Parathyroid adenoma (tissue), 2 donors: ENCODE measurements around the gene PRSS16.

Source experiments
- H2AFZ ChIP-seq: fragments of 300-600 bp; sonication (generic); one replicate; pipeline ENCODE4 v1.7.0; 2017; ENCODE audit warnings: antibody characterized with exemption, mild to moderate bottlenecking
- H3K27ac ChIP-seq: fragments of 300-600 bp; sonication (generic); one replicate; pipeline ENCODE4 v1.7.0; 2017
- H3K27me3 ChIP-seq: fragments of 300-600 bp; sonication (generic); one replicate; pipeline ENCODE4 v1.7.0; 2017; ENCODE audit warnings: low read length; ENCODE audit not compliant: control insufficient read depth, insufficient read depth
- H3K36me3 ChIP-seq: fragments of 300-600 bp; sonication (generic); one replicate; pipeline ENCODE4 v1.7.0; 2017; ENCODE audit warnings: low read length; ENCODE audit not compliant: control insufficient read depth, insufficient read depth
- H3K4me1 ChIP-seq: fragments of 300-600 bp; sonication (generic); one replicate; pipeline ENCODE4 v1.7.0; 2017; ENCODE audit warnings: control low read depth
- H3K4me2 ChIP-seq: fragments of 300-600 bp; sonication (generic); one replicate; pipeline ENCODE4 v1.7.0; 2017; ENCODE audit warnings: low read length
- H3K4me3 ChIP-seq: fragments of 300-600 bp; sonication (generic); one replicate; pipeline ENCODE4 v1.7.0; 2017; ENCODE audit warnings: low read depth, low read length
- H3K79me2 ChIP-seq: fragments of 300-600 bp; sonication (generic); one replicate; pipeline ENCODE4 v1.7.0; 2017; ENCODE audit warnings: control low read depth
- H3K9ac ChIP-seq: fragments of 300-600 bp; sonication (generic); one replicate; pipeline ENCODE4 v1.7.0; 2017; ENCODE audit warnings: mild to moderate bottlenecking
- H3K9me3 ChIP-seq: fragments of 300-600 bp; sonication (generic); one replicate; pipeline ENCODE4 v1.7.0; 2017; ENCODE audit warnings: low read length; ENCODE audit not compliant: control insufficient read depth
- CTCF ChIP-seq: fragments of 300-600 bp; sonication (generic); IDR thresholded peaks from one replicate; pipeline ENCODE4 v1.7.0; 2017; ENCODE audit warnings: antibody characterized with exemption, mild to moderate bottlenecking
- donor health status: primary hyperparathyroidism.

Gene PRSS16

GRCh38 chr6:27234576-27234975 lies 12.9 kb upstream of the PRSS16 start:
- H3K9me3 ChIP-seq = no peaks in the 10 kb centered on the region
- no peak overlapping the region for H3K4me3 ChIP-seq
- H3K4me1 ChIP-seq = no peaks in the 10 kb centered on the region
- no peaks in the 10 kb centered on the region for H3K36me3 ChIP-seq
- peaks cover 13% of the 10 kb centered on the region for H3K27me3 ChIP-seq
- H3K79me2 ChIP-seq = no peaks in the 10 kb centered on the region
- H3K4me2 ChIP-seq = no peak overlapping the region
- no peak for TF ChIP-seq CTCF
- no peak overlapping the region for H2AFZ ChIP-seq
- no peak overlapping the region for H3K9ac ChIP-seq
- H3K27ac ChIP-seq = no peak overlapping the region

GRCh38 chr6:27237089-27237803 lies 10.3 kb upstream of the PRSS16 start:
- no peaks in the 10 kb centered on the region for H3K4me1 ChIP-seq
- H3K4me2 ChIP-seq = no peak overlapping the region
- no peak for TF ChIP-seq CTCF

GRCh38 chr6:27238010-27238983 lies 9.2 kb upstream of the PRSS16 start:
- no peak for TF ChIP-seq CTCF
- Histone ChIP-seq H3K4me1 (no peaks in the 10 kb centered on the region), H3K9me3 (no peaks in the 10 kb centered on the region), H3K9ac (no peak overlapping the region), H3K36me3 (no peaks in the 10 kb centered on the region), H3K27ac (no peak overlapping the region), H3K27me3 (peaks cover 13% of the 10 kb centered on the region), H2AFZ (no peak overlapping the region), H3K4me3 (no peak overlapping the region), H3K4me2 (no peak overlapping the region), H3K79me2 (no peaks in the 10 kb centered on the region)

More at GRCh38 chr6:27237089-27237803, 10.3 kb upstream of the PRSS16 start:
- Histone ChIP-seq H3K4me3 (no peak overlapping the region), H3K27me3 (peaks cover 13% of the 10 kb centered on the region), H3K9me3 (no peaks in the 10 kb centered on the region), H2AFZ (no peak overlapping the region), H3K27ac (no peak overlapping the region), H3K36me3 (no peaks in the 10 kb centered on the region), H3K9ac (no peak overlapping the region), H3K79me2 (no peaks in the 10 kb centered on the region)

GRCh38 chr6:27239258-27239657 lies 8.2 kb upstream of the PRSS16 start:
- H3K9me3 ChIP-seq = no peaks in the 10 kb centered on the region
- no peaks in the 10 kb centered on the region for H3K4me1 ChIP-seq
- peaks cover 13% of the 10 kb centered on the region for H3K27me3 ChIP-seq

More at GRCh38 chr6:27239258-27239657, 8.2 kb upstream of the PRSS16 start:
- Histone ChIP-seq H3K9ac (no peak overlapping the region), H3K27ac (no peak overlapping the region), H3K36me3 (no peaks in the 10 kb centered on the region), H3K4me2 (no peak overlapping the region), H3K79me2 (no peaks in the 10 kb centered on the region), H2AFZ (no peak overlapping the region), H3K4me3 (no peak overlapping the region)
- no peak for TF ChIP-seq CTCF
